ENCODE results near the gene TMEM164.

- TF ChIP-seq RAD21 (IDR thresholded peaks at IDR 0.05; ENCODE audit: insufficient read depth, low read depth, low read length) (no peak), GABPA (IDR thresholded peaks at IDR 0.05; ENCODE audit: low read depth) (no peak), EP300 (IDR thresholded peaks at IDR 0.05; ENCODE audit: borderline replicate concordance in 1 of 2, control insufficient read depth in 1 of 2, low read depth in 2 of 2, low read length in 2 of 2) (no peak), JUNB (IDR thresholded peaks at IDR 0.05) (no peak)
- TF ChIP-seq, protein P1, sequence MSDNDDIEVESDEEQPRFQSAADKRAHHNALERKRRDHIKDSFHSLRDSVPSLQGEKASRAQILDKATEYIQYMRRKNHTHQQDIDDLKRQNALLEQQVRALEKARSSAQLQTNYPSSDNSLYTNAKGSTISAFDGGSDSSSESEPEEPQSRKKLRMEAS (IDR thresholded peaks at IDR 0.05; ENCODE audit: low read depth, low read length), result peak; percentile 39; the same call in 1 of the 2 replicates
These were observed at the start of gene TMEM164 for GRCh38 chrX:110002300-110003166.

Data from GM12878 (cell line).